Mesendoderm (in vitro differentiated cells): ENCODE data around the gene TRIM71.

Experiments used
- DNase-seq: peaks from one replicate; pipeline ENCODE4 v3.0.0; 2013
- H2AK5ac ChIP-seq: 2 replicates; pipeline ENCODE4 v1.6.1; 2013; ENCODE audit warnings: low read length, inconsistent platforms
- H2BK120ac ChIP-seq: 2 replicates; pipeline ENCODE4 v1.6.1; 2013; ENCODE audit warnings: low read depth, mild to moderate bottlenecking, low read length, moderate library complexity, mixed read lengths
- H2BK15ac ChIP-seq: replicated peaks from 2 replicates; pipeline ENCODE4 v1.6.1; 2013; ENCODE audit warnings: low read depth, mild to moderate bottlenecking, moderate library complexity
- H2BK5ac ChIP-seq: 2 replicates; pipeline ENCODE4 v1.6.1; 2013; ENCODE audit warnings: low read length, inconsistent platforms
- H3K18ac ChIP-seq: 2 replicates; pipeline ENCODE4 v1.6.1; 2013; ENCODE audit warnings: mild to moderate bottlenecking, low read length, mixed read lengths
- H3K23ac ChIP-seq: one replicate; pipeline ENCODE4 v1.6.1; 2013; ENCODE audit warnings: low read length
- H3K27ac ChIP-seq: 2 replicates; pipeline ENCODE4 v1.5.1; 2013; ENCODE audit warnings: low read depth, mild to moderate bottlenecking, inconsistent platforms, low read length, moderate library complexity
- H3K27me3 ChIP-seq: 2 replicates; pipeline ENCODE4 v1.6.1; 2013; ENCODE audit warnings: low read length, control low read depth, mild to moderate bottlenecking, inconsistent platforms; ENCODE audit not compliant: insufficient read depth, poor library complexity
- H3K36me3 ChIP-seq: 2 replicates; pipeline ENCODE4 v1.6.1; 2013; ENCODE audit warnings: low read length, inconsistent platforms; ENCODE audit not compliant: control insufficient read depth, insufficient read depth
- H3K4ac ChIP-seq: one replicate; pipeline ENCODE4 v1.6.1; 2013; ENCODE audit warnings: low read depth, mild to moderate bottlenecking, low read length, moderate library complexity
- H3K4me1 ChIP-seq: 2 replicates; pipeline ENCODE4 v1.6.1; 2013; ENCODE audit warnings: low read depth, low read length, inconsistent platforms; ENCODE audit not compliant: control insufficient read depth
- H3K4me2 ChIP-seq: 2 replicates; pipeline ENCODE4 v1.6.1; 2013; ENCODE audit warnings: low read length
- H3K4me3 ChIP-seq: 2 replicates; pipeline ENCODE4 v1.5.1; 2013; ENCODE audit warnings: mild to moderate bottlenecking, low read length
- H3K56ac ChIP-seq: one replicate; pipeline ENCODE4 v1.6.1; 2013; ENCODE audit warnings: low read length
- H3K79me1 ChIP-seq: 2 replicates; pipeline ENCODE4 v1.6.1; 2013; ENCODE audit warnings: low read length, inconsistent platforms
- H3K79me2 ChIP-seq: 2 replicates; pipeline ENCODE4 v1.6.1; 2013; ENCODE audit warnings: mild to moderate bottlenecking, low read length; ENCODE audit not compliant: control insufficient read depth, insufficient read depth
- H3K9ac ChIP-seq: 2 replicates; pipeline ENCODE4 v1.6.1; 2013; ENCODE audit warnings: low read length, inconsistent platforms
- H4K5ac ChIP-seq: one replicate; pipeline ENCODE4 v1.6.1; 2013; ENCODE audit warnings: low read length
- H4K8ac ChIP-seq: one replicate; pipeline ENCODE4 v1.6.1; 2013; ENCODE audit warnings: low read depth, mild to moderate bottlenecking, control low read depth, low read length, moderate library complexity
- WGBS: extraction: QIAGEN DNeasy Blood & Tissue Kit; methylation state at CpG from one replicate; pipeline ENCODE4 v1.1.7; 2013; ENCODE audit warnings: low lambda C conversion rate, missing lambda C conversion rate; ENCODE audit not compliant: insufficient coverage; ENCODE audit errors: extremely low coverage; 5-methylcytosine and 5-hydroxymethylcytosine counted together

The TRIM71 gene

GRCh38 chr3:32895701-32896100, 77.9 kb downstream of the TRIM71 start:
- H2BK5ac ChIP-seq = no peak overlapping the region
- no peak overlapping the region for H3K56ac ChIP-seq
- no peak overlapping the region for H2AK5ac ChIP-seq
- peaks cover 15% of the 10 kb centered on the region for H3K79me1 ChIP-seq
- no peak for DNase-seq
- no CpG with 5 or more reads among the region's 2 CpGs for WGBS
- H3K18ac ChIP-seq = no peak overlapping the region
- peaks cover 26% of the 10 kb centered on the region for H3K79me2 ChIP-seq
- no peak overlapping the region for H2BK120ac ChIP-seq
- H3K23ac ChIP-seq = no peak overlapping the region
- no peaks in the 10 kb centered on the region for H3K27me3 ChIP-seq
- H3K36me3 ChIP-seq = peaks cover 11% of the 10 kb centered on the region
- H4K8ac ChIP-seq = no peak overlapping the region
- no peak overlapping the region for H3K4ac ChIP-seq
- H3K4me3 ChIP-seq = no peak overlapping the region
- H3K27ac ChIP-seq = no peak overlapping the region
- peaks cover 7% of the 10 kb centered on the region for H3K4me1 ChIP-seq
- H3K9ac ChIP-seq = no peak overlapping the region
- H3K4me2 ChIP-seq = no peak overlapping the region
- no peak overlapping the region for H2BK15ac ChIP-seq
- H4K5ac ChIP-seq = no peak overlapping the region

- Histone ChIP-seq H3K23ac (no peak overlapping the region), H2BK15ac (no peak overlapping the region), H3K27ac (no peak overlapping the region), H3K56ac (no peak overlapping the region), H3K4me1 (peaks cover 7% of the 10 kb centered on the region), H3K4ac (no peak overlapping the region), H4K8ac (no peak overlapping the region), H3K27me3 (no peaks in the 10 kb centered on the region), H3K79me2 (peaks cover 21% of the 10 kb centered on the region), H3K4me2 (no peak overlapping the region), H2AK5ac (no peak overlapping the region), H3K36me3 (peaks cover 10% of the 10 kb centered on the region), H4K5ac (no peak overlapping the region), H2BK5ac (no peak overlapping the region), H3K18ac (no peak overlapping the region), H3K9ac (no peak overlapping the region), H3K4me3 (no peak overlapping the region), H2BK120ac (no peak overlapping the region), H3K79me1 (peaks cover 13% of the 10 kb centered on the region)
- no CpG with 5 or more reads among the region's 4 CpGs for WGBS
- no peak for DNase-seq
Observed at GRCh38 chr3:32896143-32896542, 78.3 kb downstream of the TRIM71 start.

DNA sequence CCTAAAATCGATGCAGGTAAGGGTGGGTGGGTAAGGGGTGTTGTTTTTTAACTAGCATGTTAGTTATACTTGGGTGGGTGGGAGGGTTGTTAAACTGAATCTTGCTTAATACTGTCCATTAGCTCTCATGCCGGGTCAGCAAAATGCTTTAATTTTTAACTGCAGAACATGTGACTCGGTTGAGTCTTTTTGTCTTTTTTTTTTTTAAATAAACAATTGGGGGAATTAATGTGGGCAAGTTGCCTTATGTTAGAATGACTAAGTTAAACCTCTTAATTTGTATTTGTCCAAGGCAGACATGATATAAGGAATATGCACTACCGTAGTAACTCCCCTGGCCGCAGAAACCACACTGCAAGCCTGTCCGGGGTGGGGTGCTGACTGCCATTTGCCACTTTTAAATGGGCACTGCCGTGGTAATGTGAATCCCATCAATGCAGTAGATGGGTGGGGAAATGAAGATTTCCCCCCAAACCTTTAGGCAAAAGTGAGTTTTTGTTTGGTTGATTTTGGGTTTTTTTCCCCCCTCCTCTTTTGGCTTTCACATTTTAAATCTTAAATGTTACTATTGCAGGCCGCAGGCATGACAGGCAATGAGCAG, 79.3 kb downstream of the TRIM71 start:
- no peak overlapping the region for H3K56ac ChIP-seq
- no peak overlapping the region for H3K18ac ChIP-seq
- H4K8ac ChIP-seq = no peak overlapping the region
- H3K36me3 ChIP-seq = peaks cover 5% of the 10 kb centered on the region
- no peak overlapping the region for H4K5ac ChIP-seq
- no peak overlapping the region for H3K27ac ChIP-seq
- H2BK120ac ChIP-seq = no peak overlapping the region
- DNase-seq = no peak
- H3K4me3 ChIP-seq = no peak overlapping the region
- no peak overlapping the region for H2AK5ac ChIP-seq
- H3K4ac ChIP-seq = no peak overlapping the region
- H3K27me3 ChIP-seq = no peaks in the 10 kb centered on the region
- peaks cover 10% of the 10 kb centered on the region for H3K79me1 ChIP-seq
- WGBS = no CpG with 5 or more reads among the region's 8 CpGs
- H2BK15ac ChIP-seq = no peak overlapping the region
- H3K4me2 ChIP-seq = no peak overlapping the region
- no peak overlapping the region for H2BK5ac ChIP-seq
- H3K79me2 ChIP-seq = peaks cover 16% of the 10 kb centered on the region
- no peak overlapping the region for H3K9ac ChIP-seq
- H3K23ac ChIP-seq = no peak overlapping the region
- H3K4me1 ChIP-seq = peaks cover 7% of the 10 kb centered on the region

GRCh38 chr3:32897981-32898623, 80.3 kb downstream of the TRIM71 start:
- Histone ChIP-seq H3K23ac (no peak overlapping the region), H3K27ac (peak overlapping the region; percentile 8), H2BK120ac (no peak overlapping the region), H3K18ac (no peak overlapping the region), H3K4ac (no peak overlapping the region), H3K9ac (no peak overlapping the region), H2AK5ac (no peak overlapping the region), H3K4me3 (no peak overlapping the region), H3K27me3 (no peaks in the 10 kb centered on the region), H3K4me1 (peaks cover 7% of the 10 kb centered on the region), H4K5ac (no peak overlapping the region), H2BK15ac (no peak overlapping the region), H3K56ac (no peak overlapping the region), H4K8ac (no peak overlapping the region), H3K4me2 (no peak overlapping the region), H3K36me3 (peaks cover 3% of the 10 kb centered on the region), H2BK5ac (no peak overlapping the region), H3K79me1 (peaks cover 6% of the 10 kb centered on the region), H3K79me2 (peaks cover 11% of the 10 kb centered on the region)
- whole genome bisulfite sequencing = no CpG with 5 or more reads among the region's 5 CpGs
- DNase-seq = peak; percentile 80

DNA sequence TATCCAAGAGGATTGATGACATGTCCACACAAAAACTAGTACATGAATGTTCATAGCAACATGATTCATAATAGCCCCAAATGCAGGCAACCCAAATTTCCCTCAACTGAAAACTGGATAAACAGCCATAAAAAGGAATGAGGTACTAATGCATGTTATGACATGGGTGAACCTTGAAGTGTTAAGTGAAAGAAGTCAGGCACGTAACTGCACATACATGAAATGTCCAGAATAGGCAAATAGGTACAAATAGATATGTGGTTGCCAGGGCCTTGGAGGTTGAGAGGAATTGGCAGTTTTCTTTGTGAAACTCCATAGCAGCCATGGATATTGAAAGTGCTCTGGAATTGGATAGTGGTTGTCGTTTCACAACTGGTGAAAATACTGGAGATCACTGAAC, 81.5 kb downstream of the TRIM71 start:
- no peak overlapping the region for H3K56ac ChIP-seq
- H3K27ac ChIP-seq = no peak overlapping the region
- no peak for DNase-seq
- no peak overlapping the region for H2AK5ac ChIP-seq
- H3K23ac ChIP-seq = no peak overlapping the region
- H3K36me3 ChIP-seq = peaks cover 3% of the 10 kb centered on the region
- H2BK15ac ChIP-seq = no peak overlapping the region
- H3K4me2 ChIP-seq = no peak overlapping the region
- no peak overlapping the region for H4K5ac ChIP-seq
- H3K4ac ChIP-seq = no peak overlapping the region
- no peak overlapping the region for H2BK5ac ChIP-seq
- no peak overlapping the region for H3K4me3 ChIP-seq
- H3K79me2 ChIP-seq = peaks cover 8% of the 10 kb centered on the region
- no peak overlapping the region for H3K9ac ChIP-seq
- no CpG with 5 or more reads among the region's 2 CpGs for WGBS
- no peak overlapping the region for H4K8ac ChIP-seq
- peaks cover 6% of the 10 kb centered on the region for H3K79me1 ChIP-seq
- no peaks in the 10 kb centered on the region for H3K27me3 ChIP-seq
- H2BK120ac ChIP-seq = no peak overlapping the region
- peaks cover 7% of the 10 kb centered on the region for H3K4me1 ChIP-seq
- no peak overlapping the region for H3K18ac ChIP-seq
